ENCODE data around the gene CYP3A7. TPM values are rescaled to one million over a fixed set of nuclear protein-coding genes. Genes with fewer than 3 reads are reported as not detected.
"Not testable (repeated sequence)": the region's sequence is repeated elsewhere in the genome, so short reads cannot be mapped to it uniquely, and the experiment has no call there.

The CYP3A7 gene
- total and polyA plus RNA-seq, 10 donors = not detected

DNA sequence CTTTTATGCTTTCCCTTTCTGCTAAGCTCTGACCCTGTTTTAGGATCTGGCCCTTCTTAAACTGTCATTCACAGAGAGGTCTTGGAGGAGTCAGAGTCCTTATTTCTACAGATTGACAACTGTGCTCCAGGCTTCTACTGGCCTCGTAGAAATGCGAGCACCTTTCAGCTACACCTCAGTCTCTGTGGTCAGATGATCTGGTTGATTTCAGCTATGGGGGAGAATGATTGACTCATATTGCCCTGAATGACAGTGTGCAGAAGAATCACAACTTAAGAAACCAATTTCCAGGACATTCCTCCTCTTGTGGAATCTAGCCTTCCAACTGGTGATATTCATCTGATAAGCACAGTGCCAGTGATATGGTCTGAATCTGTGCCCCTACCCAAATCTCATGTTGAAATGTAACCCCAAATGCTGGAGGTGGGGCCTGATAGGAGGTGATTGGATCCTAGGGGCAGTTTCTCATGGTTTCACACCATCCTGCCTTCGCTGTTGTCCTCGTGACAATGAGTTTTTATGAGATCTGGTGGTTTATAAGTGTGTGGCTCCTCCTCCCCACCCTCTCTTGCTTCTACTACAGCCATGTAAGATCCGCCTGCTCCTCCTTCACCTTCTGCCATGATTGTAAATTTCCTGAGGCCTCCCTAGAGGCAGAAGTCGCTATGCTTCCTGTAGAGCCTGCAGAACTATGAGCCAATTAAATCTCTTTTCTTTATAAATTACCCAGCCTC, 14.0 kb upstream of the CYP3A7 start:
- H3K4me3 ChIP-seq = no peak overlapping the region
- no peak for DNase-seq
- no peak for TF ChIP-seq POLR2A (IDR thresholded peaks at IDR 0.05)
- H3K4me1 ChIP-seq = no peaks in the 10 kb centered on the region
- H3K27ac ChIP-seq = no peak overlapping the region
- H3K36me3 ChIP-seq = no peaks in the 10 kb centered on the region
- intact Hi-C loops (cut with DNase I; ENCODE audit: low total_unique reads) = no loop called here
- peaks cover 0 to 13% (median 8%) of the 10 kb centered on the region in 8 donors for H3K9me3 ChIP-seq
- 82 to 90% (median 84%) methylated on average over 6 of the region's 6 CpGs for WGBS, 5 donors
- H3K27me3 ChIP-seq (replicated peaks in 1 of 7) = no peaks in the 10 kb centered on the region

DNA sequence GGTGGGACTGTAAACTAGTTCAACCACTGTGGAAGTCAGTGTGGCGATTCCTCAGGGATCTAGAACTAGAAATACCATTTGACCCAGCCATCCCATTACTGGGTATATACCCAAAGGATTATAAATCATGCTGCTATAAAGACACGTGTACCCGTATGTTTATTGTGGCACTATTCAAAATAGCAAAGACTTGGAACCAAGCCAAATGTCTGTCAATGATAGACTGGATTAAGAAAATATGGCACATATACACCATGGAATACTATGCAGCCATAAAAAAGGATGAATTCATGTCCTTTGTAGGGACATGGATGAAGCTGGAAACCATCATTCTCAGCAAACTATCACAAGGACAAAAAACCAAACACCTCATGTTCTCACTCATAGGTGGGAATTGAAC, 11.9 kb upstream of the CYP3A7 start:
- H3K9me3 ChIP-seq = peaks cover 0 to 13% (median 8%) of the 10 kb centered on the region in 8 donors
- intact Hi-C loops (cut with DNase I; ENCODE audit: low total_unique reads); H3K27me3 ChIP-seq (replicated peaks in 1 of 7); H3K4me1 ChIP-seq; H3K4me3 ChIP-seq; DNase-seq; H3K27ac ChIP-seq; H3K36me3 ChIP-seq: not testable (repeated sequence)
- WGBS, 5 donors = 80 to 89% (median 88%) methylated on average over 2 to 3 of the region's 3 CpGs

DNA sequence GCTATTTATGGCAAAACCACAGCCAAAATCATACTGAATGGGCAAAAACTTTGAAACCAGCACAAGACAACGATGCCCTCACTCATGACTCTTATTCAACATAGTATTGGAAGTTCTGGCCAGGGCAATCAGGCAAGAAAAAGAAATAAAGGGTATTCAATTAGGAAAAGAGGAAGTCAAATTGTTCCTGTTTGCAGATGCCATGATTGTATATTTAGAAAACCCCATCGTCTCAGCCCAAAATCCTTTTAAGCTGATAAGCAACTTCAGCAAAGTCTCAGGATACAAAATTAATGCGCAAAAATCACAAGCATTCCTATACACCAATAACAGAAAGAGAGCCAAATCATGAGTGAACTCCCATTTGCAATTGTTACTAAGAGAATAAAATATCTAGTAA, 10.4 kb upstream of the CYP3A7 start:
- H3K27me3 ChIP-seq (replicated peaks in 1 of 7); H3K36me3 ChIP-seq; H3K4me3 ChIP-seq; intact Hi-C loops (cut with DNase I; ENCODE audit: low total_unique reads); DNase-seq; H3K27ac ChIP-seq; H3K4me1 ChIP-seq: not testable (repeated sequence)
- 54 to 80% (median 72%) methylated on average over 3 of the region's 3 CpGs for WGBS, 5 donors
- H3K9me3 ChIP-seq = peaks cover 0 to 13% (median 8%) of the 10 kb centered on the region in 8 donors

DNA sequence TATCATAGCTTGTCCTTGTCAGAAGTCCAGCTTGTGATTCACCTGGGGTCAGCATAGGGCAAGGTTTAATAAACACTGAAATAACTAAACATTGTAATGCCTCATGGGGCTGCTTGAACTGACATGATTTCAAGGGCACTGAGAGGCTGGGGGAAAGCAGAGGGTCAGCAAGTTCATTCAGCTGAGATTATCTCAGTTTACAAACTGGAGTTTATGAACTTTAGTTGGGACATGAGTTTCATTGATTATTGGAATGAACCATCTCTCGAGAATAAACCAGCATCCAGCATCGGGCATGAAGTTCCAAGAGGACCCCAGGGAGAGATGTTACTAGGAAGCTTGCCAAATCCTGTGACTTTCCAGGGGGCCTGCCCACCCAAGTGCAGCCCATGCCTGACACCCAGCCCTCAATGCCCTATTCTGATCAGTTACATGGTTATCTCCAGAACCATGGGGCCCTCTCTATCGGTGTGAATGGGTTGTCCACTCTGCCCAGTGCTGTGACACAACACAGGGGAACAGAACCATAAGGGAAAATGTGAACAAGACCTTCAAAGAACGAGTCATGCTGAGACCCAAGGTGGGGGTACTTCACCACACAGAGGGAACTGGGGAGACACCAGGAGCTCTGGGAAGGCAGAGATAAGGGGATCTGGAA, 7.9 kb upstream of the CYP3A7 start:
- no peaks in the 10 kb centered on the region for H3K27me3 ChIP-seq (replicated peaks in 1 of 7)
- H3K4me1 ChIP-seq = no peaks in the 10 kb centered on the region
- H3K4me3 ChIP-seq = no peak overlapping the region
- no peak for DNase-seq
- intact Hi-C loops (cut with DNase I; ENCODE audit: low total_unique reads) = no loop called here
- TF ChIP-seq, protein P1, sequence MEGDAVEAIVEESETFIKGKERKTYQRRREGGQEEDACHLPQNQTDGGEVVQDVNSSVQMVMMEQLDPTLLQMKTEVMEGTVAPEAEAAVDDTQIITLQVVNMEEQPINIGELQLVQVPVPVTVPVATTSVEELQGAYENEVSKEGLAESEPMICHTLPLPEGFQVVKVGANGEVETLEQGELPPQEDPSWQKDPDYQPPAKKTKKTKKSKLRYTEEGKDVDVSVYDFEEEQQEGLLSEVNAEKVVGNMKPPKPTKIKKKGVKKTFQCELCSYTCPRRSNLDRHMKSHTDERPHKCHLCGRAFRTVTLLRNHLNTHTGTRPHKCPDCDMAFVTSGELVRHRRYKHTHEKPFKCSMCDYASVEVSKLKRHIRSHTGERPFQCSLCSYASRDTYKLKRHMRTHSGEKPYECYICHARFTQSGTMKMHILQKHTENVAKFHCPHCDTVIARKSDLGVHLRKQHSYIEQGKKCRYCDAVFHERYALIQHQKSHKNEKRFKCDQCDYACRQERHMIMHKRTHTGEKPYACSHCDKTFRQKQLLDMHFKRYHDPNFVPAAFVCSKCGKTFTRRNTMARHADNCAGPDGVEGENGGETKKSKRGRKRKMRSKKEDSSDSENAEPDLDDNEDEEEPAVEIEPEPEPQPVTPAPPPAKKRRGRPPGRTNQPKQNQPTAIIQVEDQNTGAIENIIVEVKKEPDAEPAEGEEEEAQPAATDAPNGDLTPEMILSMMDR (IDR thresholded peaks at IDR 0.05 in 8 of 11, conservative IDR thresholded peaks at IDR 0.05 in 3 of 11) = no peak
- TF ChIP-seq POLR2AphosphoS5 (IDR thresholded peaks at IDR 0.05) (no peak), POLR2A (IDR thresholded peaks at IDR 0.05) (no peak)
- H3K27ac ChIP-seq = no peak overlapping the region
- 79 to 91% (median 86%) methylated on average over 4 of the region's 4 CpGs for WGBS, 5 donors
- no peaks in the 10 kb centered on the region for H3K36me3 ChIP-seq
- peaks cover 0 to 13% (median 8%) of the 10 kb centered on the region in 8 donors for H3K9me3 ChIP-seq

DNA sequence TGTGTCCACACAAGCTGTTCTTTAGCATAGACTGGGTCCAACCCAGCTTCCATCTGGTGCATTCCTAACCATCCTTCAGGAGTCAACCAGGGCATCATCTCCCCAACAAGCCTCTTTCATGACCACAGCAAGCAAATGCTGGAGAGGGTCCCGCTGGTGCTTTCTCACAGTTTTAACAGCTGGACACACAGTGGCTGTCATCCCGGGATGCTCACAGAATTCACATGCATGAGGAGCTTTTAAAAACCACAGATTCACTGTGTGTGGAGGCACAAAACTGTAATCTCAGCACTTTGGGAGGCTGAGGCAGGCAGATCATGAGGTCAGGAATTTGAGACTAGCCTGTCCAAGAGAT, 6.4 kb upstream of the CYP3A7 start:
- intact Hi-C loops (cut with DNase I; ENCODE audit: low total_unique reads) = no loop called here
- no peak for DNase-seq
- Histone ChIP-seq H3K4me3 (no peak overlapping the region), H3K4me1 (no peaks in the 10 kb centered on the region), H3K9me3 (peaks cover 0 to 13% (median 8%) of the 10 kb centered on the region in 8 donors), H3K36me3 (peaks cover 0 to 9% (median 0%) of the 10 kb centered on the region in 6 donors), H3K27me3 (replicated peaks in 1 of 7) (no peaks in the 10 kb centered on the region), H3K27ac (no peak overlapping the region)
- WGBS, 5 donors = 78 to 96% (median 96%) methylated on average over 2 of the region's 2 CpGs
- TF ChIP-seq POLR2AphosphoS5 (IDR thresholded peaks at IDR 0.05) = no peak
- TF ChIP-seq, protein P1 (IDR thresholded peaks at IDR 0.05 in 8 of 11, conservative IDR thresholded peaks at IDR 0.05 in 3 of 11) = no peak

Data from spleen (tissue), 11 donors.